ENCODE data around the gene TTC23L.
"Not testable (repeated sequence)": the region's sequence is repeated elsewhere in the genome, so short reads cannot be mapped to it uniquely, and the experiment has no call there.

- TF ChIP-seq CTCF (IDR thresholded peaks at IDR 0.05; ENCODE audit: poor library complexity); EZH2phosphoT487 (IDR thresholded peaks at IDR 0.05; ENCODE audit: low read depth, severe bottlenecking, unreplicated experiment): not testable (repeated sequence)
Measured at GRCh38 chr5:34830827-34831226, 8.1 kb upstream of the TTC23L start.
